GM23338 (cell line): Measurements from ENCODE around the gene SPG21.

Experiments
- CREB1 ChIP-seq: fragments of 250-450 bp; sonication (Bioruptor Pico); IDR thresholded peaks from 2 replicates; pipeline ENCODE4 v1.5.0; 2020; ENCODE audit warnings: low read depth, mild to moderate bottlenecking, moderate library complexity
- EZH2 ChIP-seq: fragments of 200-600 bp; sonication (generic); IDR thresholded peaks from one replicate; pipeline ENCODE4 v1.8.0; 2017; ENCODE audit warnings: antibody characterized with exemption, mild to moderate bottlenecking, low read depth; ENCODE audit not compliant: unreplicated experiment
- EZH2phosphoT487 ChIP-seq: fragments of 200-600 bp; sonication (generic); IDR thresholded peaks from one replicate; pipeline ENCODE4 v1.8.1; 2018; ENCODE audit warnings: antibody characterized with exemption; ENCODE audit not compliant: unreplicated experiment
- JUNB ChIP-seq: IDR thresholded peaks from one replicate; pipeline ENCODE4 v1.6.1; 2016; ENCODE audit warnings: antibody characterized with exemption; ENCODE audit not compliant: unreplicated experiment
- NANOG ChIP-seq: IDR thresholded peaks from 2 replicates; pipeline ENCODE4 v1.6.1; 2016; ENCODE audit warnings: antibody characterized with exemption, borderline replicate concordance
- POLR2AphosphoS5 ChIP-seq: IDR thresholded peaks from 2 replicates; pipeline ENCODE4 v1.6.1; 2016; ENCODE audit warnings: antibody characterized with exemption, low read depth
- STAT1 ChIP-seq: IDR thresholded peaks from one replicate; pipeline ENCODE4 v1.6.1; 2016; ENCODE audit warnings: antibody characterized with exemption; ENCODE audit not compliant: unreplicated experiment
- ZNF114 ChIP-seq: fragments of 250-450 bp; sonication (Bioruptor Pico); IDR thresholded peaks from 2 replicates; pipeline ENCODE4 v1.5.0; 2020; ENCODE audit warnings: mild to moderate bottlenecking, moderate library complexity
- ZNF331 ChIP-seq: fragments of 250-450 bp; sonication (Bioruptor Pico); IDR thresholded peaks from 2 replicates; pipeline ENCODE4 v1.5.0; 2020; ENCODE audit warnings: low read depth, mild to moderate bottlenecking, moderate library complexity
- TF ChIP-seq, protein P1 (sequence below), 2 experiments: fragments of 200-600 bp in 1 of 2; sonication (generic) in 1 of 2; conservative IDR thresholded peaks; 2 replicates each; pipeline versions ENCODE4 v1.5.1 to v1.6.1; 2016 to 2017; ENCODE audit warnings: antibody characterized with exemption in 2 of 2, low read depth in 2 of 2, mild to moderate bottlenecking in 2 of 2, moderate library complexity in 1 of 2
- TF ChIP-seq, protein P2 (sequence below): IDR thresholded peaks from one replicate; pipeline ENCODE4 v1.6.1; 2018; ENCODE audit warnings: antibody characterized with exemption; ENCODE audit not compliant: unreplicated experiment
- TF ChIP-seq, protein P3 (sequence below): IDR thresholded peaks from 2 replicates; pipeline ENCODE4 v1.6.1; 2016; ENCODE audit warnings: antibody characterized with exemption
- TF ChIP-seq, protein P4 (sequence below): fragments of 250-450 bp; sonication (Bioruptor Pico); IDR thresholded peaks from 2 replicates; pipeline ENCODE4 v1.5.0; 2020; ENCODE audit warnings: mild to moderate bottlenecking, moderate library complexity

DNA sequence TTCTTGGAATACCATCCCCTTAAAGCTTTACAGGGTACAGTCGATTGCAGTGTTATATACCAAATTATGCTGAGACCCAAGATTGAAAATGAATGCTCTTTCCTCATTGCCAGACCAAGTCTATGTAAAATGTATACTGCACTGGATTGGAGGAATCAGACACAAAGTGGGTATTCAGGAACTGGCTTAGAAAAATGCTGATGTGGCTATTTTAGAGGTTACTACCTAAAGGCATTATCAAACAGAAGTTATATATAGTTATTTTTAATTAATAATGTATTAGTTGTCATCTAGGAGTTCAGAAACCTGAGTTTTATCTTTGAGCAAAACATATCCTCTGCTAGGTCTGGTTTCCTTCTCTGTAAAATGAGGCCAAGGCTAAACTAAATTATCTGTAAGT, 3.6 kb upstream of the SPG21 start:
- TF ChIP-seq STAT1 (no peak), EZH2 (no peak), EZH2phosphoT487 (no peak), JUNB (no peak), POLR2AphosphoS5 (no peak), ZNF114 (CRISPR knock-in tag) (no peak), CREB1 (CRISPR knock-in tag) (no peak), NANOG (no peak), ZNF331 (CRISPR knock-in tag) (no peak)
- TF ChIP-seq, protein P1, sequence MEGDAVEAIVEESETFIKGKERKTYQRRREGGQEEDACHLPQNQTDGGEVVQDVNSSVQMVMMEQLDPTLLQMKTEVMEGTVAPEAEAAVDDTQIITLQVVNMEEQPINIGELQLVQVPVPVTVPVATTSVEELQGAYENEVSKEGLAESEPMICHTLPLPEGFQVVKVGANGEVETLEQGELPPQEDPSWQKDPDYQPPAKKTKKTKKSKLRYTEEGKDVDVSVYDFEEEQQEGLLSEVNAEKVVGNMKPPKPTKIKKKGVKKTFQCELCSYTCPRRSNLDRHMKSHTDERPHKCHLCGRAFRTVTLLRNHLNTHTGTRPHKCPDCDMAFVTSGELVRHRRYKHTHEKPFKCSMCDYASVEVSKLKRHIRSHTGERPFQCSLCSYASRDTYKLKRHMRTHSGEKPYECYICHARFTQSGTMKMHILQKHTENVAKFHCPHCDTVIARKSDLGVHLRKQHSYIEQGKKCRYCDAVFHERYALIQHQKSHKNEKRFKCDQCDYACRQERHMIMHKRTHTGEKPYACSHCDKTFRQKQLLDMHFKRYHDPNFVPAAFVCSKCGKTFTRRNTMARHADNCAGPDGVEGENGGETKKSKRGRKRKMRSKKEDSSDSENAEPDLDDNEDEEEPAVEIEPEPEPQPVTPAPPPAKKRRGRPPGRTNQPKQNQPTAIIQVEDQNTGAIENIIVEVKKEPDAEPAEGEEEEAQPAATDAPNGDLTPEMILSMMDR (conservative IDR thresholded peaks at IDR 0.05; ENCODE audit: low read depth in 2 of 2) = no peak
- TF ChIP-seq, protein P2, sequence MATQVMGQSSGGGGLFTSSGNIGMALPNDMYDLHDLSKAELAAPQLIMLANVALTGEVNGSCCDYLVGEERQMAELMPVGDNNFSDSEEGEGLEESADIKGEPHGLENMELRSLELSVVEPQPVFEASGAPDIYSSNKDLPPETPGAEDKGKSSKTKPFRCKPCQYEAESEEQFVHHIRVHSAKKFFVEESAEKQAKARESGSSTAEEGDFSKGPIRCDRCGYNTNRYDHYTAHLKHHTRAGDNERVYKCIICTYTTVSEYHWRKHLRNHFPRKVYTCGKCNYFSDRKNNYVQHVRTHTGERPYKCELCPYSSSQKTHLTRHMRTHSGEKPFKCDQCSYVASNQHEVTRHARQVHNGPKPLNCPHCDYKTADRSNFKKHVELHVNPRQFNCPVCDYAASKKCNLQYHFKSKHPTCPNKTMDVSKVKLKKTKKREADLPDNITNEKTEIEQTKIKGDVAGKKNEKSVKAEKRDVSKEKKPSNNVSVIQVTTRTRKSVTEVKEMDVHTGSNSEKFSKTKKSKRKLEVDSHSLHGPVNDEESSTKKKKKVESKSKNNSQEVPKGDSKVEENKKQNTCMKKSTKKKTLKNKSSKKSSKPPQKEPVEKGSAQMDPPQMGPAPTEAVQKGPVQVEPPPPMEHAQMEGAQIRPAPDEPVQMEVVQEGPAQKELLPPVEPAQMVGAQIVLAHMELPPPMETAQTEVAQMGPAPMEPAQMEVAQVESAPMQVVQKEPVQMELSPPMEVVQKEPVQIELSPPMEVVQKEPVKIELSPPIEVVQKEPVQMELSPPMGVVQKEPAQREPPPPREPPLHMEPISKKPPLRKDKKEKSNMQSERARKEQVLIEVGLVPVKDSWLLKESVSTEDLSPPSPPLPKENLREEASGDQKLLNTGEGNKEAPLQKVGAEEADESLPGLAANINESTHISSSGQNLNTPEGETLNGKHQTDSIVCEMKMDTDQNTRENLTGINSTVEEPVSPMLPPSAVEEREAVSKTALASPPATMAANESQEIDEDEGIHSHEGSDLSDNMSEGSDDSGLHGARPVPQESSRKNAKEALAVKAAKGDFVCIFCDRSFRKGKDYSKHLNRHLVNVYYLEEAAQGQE = no peak
- TF ChIP-seq, protein P3, sequence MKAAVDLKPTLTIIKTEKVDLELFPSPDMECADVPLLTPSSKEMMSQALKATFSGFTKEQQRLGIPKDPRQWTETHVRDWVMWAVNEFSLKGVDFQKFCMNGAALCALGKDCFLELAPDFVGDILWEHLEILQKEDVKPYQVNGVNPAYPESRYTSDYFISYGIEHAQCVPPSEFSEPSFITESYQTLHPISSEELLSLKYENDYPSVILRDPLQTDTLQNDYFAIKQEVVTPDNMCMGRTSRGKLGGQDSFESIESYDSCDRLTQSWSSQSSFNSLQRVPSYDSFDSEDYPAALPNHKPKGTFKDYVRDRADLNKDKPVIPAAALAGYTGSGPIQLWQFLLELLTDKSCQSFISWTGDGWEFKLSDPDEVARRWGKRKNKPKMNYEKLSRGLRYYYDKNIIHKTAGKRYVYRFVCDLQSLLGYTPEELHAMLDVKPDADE = no peak
- TF ChIP-seq, protein P4, sequence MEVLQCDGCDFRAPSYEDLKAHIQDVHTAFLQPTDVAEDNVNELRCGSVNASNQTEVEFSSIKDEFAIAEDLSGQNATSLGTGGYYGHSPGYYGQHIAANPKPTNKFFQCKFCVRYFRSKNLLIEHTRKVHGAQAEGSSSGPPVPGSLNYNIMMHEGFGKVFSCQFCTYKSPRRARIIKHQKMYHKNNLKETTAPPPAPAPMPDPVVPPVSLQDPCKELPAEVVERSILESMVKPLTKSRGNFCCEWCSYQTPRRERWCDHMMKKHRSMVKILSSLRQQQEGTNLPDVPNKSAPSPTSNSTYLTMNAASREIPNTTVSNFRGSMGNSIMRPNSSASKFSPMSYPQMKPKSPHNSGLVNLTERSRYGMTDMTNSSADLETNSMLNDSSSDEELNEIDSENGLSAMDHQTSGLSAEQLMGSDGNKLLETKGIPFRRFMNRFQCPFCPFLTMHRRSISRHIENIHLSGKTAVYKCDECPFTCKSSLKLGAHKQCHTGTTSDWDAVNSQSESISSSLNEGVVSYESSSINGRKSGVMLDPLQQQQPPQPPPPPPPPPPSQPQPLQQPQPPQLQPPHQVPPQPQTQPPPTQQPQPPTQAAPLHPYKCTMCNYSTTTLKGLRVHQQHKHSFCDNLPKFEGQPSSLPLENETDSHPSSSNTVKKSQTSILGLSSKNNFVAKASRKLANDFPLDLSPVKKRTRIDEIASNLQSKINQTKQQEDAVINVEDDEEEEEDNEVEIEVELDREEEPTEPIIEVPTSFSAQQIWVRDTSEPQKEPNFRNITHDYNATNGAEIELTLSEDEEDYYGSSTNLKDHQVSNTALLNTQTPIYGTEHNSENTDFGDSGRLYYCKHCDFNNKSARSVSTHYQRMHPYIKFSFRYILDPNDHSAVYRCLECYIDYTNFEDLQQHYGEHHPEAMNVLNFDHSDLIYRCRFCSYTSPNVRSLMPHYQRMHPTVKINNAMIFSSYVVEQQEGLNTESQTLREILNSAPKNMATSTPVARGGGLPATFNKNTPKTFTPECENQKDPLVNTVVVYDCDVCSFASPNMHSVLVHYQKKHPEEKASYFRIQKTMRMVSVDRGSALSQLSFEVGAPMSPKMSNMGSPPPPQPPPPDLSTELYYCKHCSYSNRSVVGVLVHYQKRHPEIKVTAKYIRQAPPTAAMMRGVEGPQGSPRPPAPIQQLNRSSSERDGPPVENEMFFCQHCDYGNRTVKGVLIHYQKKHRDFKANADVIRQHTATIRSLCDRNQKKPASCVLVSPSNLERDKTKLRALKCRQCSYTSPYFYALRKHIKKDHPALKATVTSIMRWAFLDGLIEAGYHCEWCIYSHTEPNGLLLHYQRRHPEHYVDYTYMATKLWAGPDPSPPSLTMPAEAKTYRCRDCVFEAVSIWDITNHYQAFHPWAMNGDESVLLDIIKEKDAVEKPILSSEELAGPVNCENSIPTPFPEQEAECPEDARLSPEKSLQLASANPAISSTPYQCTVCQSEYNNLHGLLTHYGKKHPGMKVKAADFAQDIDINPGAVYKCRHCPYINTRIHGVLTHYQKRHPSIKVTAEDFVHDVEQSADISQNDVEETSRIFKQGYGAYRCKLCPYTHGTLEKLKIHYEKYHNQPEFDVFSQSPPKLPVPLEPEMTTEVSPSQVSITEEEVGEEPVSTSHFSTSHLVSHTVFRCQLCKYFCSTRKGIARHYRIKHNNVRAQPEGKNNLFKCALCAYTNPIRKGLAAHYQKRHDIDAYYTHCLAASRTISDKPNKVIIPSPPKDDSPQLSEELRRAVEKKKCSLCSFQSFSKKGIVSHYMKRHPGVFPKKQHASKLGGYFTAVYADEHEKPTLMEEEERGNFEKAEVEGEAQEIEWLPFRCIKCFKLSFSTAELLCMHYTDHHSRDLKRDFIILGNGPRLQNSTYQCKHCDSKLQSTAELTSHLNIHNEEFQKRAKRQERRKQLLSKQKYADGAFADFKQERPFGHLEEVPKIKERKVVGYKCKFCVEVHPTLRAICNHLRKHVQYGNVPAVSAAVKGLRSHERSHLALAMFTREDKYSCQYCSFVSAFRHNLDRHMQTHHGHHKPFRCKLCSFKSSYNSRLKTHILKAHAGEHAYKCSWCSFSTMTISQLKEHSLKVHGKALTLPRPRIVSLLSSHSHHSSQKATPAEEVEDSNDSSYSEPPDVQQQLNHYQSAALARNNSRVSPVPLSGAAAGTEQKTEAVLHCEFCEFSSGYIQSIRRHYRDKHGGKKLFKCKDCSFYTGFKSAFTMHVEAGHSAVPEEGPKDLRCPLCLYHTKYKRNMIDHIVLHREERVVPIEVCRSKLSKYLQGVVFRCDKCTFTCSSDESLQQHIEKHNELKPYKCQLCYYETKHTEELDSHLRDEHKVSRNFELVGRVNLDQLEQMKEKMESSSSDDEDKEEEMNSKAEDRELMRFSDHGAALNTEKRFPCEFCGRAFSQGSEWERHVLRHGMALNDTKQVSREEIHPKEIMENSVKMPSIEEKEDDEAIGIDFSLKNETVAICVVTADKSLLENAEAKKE = no peak
